Liver (tissue), 9 donors: ENCODE measurements around the gene EEF1AKMT2. TPM values are rescaled to one million over a fixed set of nuclear protein-coding genes. Genes with fewer than 3 reads are reported as not detected.

ENCODE experiments used
- DNase-seq: peaks from one replicate; pipeline ENCODE4 v3.0.0-alpha.2; 2017; ENCODE audit warnings: low spot score
- H3K27ac ChIP-seq, 2 donors: one replicate each; pipeline ENCODE4 v1.7.0; 2013; ENCODE audit warnings: inconsistent platforms in 2 of 2, low read length in 2 of 2, control low read depth in 1 of 2, low read depth in 1 of 2, mild to moderate bottlenecking in 1 of 2
- H3K27me3 ChIP-seq, 4 donors: one replicate each; pipeline versions ENCODE4 v1.6.1 to v1.7.0; 2013; ENCODE audit warnings: low read length in 3 of 4, inconsistent platforms in 1 of 4, mild to moderate bottlenecking in 1 of 4, moderate library complexity in 1 of 4; ENCODE audit not compliant: control insufficient read depth in 4 of 4, insufficient read depth in 4 of 4
- H3K36me3 ChIP-seq, 4 donors: one replicate each; pipeline versions ENCODE4 v1.6.1 to v1.7.0; 2013; ENCODE audit warnings: low read length in 3 of 4, mild to moderate bottlenecking in 3 of 4, low read depth in 1 of 4, moderate library complexity in 1 of 4; ENCODE audit not compliant: control insufficient read depth in 4 of 4, insufficient read depth in 3 of 4
- H3K4me1 ChIP-seq, 4 donors: one replicate each; pipeline versions ENCODE4 v1.6.1 to v1.7.0; 2013; ENCODE audit warnings: low read length in 3 of 4, mild to moderate bottlenecking in 3 of 4, moderate library complexity in 1 of 4; ENCODE audit not compliant: control insufficient read depth in 4 of 4, insufficient read depth in 4 of 4
- H3K4me3 ChIP-seq, 3 donors: one replicate each; pipeline versions ENCODE4 v1.6.1 to v1.7.0; 2013; ENCODE audit warnings: low read length in 3 of 3, control low read depth in 1 of 3, low read depth in 1 of 3, mild to moderate bottlenecking in 1 of 3
- H3K9ac ChIP-seq, 2 donors: one replicate each; pipeline ENCODE4 v1.7.0; 2013; ENCODE audit warnings: low read length in 2 of 2, mild to moderate bottlenecking in 2 of 2, moderate library complexity in 2 of 2, control low read depth in 1 of 2, low read depth in 1 of 2
- H3K9me3 ChIP-seq, 4 donors: one replicate each; pipeline versions ENCODE4 v1.6.1 to v1.7.0; 2013; ENCODE audit warnings: low read length in 3 of 4; ENCODE audit not compliant: control insufficient read depth in 4 of 4
- CTCF ChIP-seq: fragments of 150-350 bp; IDR thresholded peaks from 2 replicates; pipeline ENCODE4 v1.5.1; 2017; ENCODE audit warnings: improper control_type of control experiment, low read depth, low read length; ENCODE audit not compliant: missing input control
- EGR1 ChIP-seq, 2 donors: IDR thresholded peaks; 2 replicates each; pipeline ENCODE4 v1.6.1; 2016 to 2018; ENCODE audit warnings: antibody characterized with exemption in 2 of 2, low read depth in 2 of 2
- FOXA1 ChIP-seq: IDR thresholded peaks from 2 replicates; pipeline ENCODE4 v1.6.1; 2016; ENCODE audit warnings: antibody characterized with exemption
- GABPA ChIP-seq, 2 donors: IDR thresholded peaks in 1 of 2; conservative IDR thresholded peaks in 1 of 2; 2 replicates each; pipeline ENCODE4 v1.6.1; 2016; ENCODE audit warnings: antibody characterized with exemption in 2 of 2, mild to moderate bottlenecking in 1 of 2, moderate library complexity in 1 of 2
- HNF4A ChIP-seq, 2 donors: conservative IDR thresholded peaks; 2 replicates each; pipeline ENCODE4 v1.6.1; 2016; ENCODE audit warnings: antibody characterized with exemption in 2 of 2, mild to moderate bottlenecking in 2 of 2
- HNF4G ChIP-seq: IDR thresholded peaks from 2 replicates; pipeline ENCODE4 v1.6.1; 2016; ENCODE audit warnings: antibody characterized with exemption
- MAX ChIP-seq: IDR thresholded peaks from 2 replicates; pipeline ENCODE4 v1.6.1; 2016; ENCODE audit warnings: antibody characterized with exemption
- NR2F2 ChIP-seq: IDR thresholded peaks from 2 replicates; pipeline ENCODE4 v1.6.1; 2016; ENCODE audit warnings: antibody characterized with exemption
- RAD21 ChIP-seq, 2 donors: IDR thresholded peaks; 2 replicates each; pipeline ENCODE4 v1.6.1; 2016; ENCODE audit warnings: antibody characterized with exemption in 2 of 2, mild to moderate bottlenecking in 2 of 2
- RXRA ChIP-seq, 2 donors: IDR thresholded peaks; 2 replicates each; pipeline ENCODE4 v1.6.1; 2017 to 2018; ENCODE audit warnings: antibody characterized with exemption in 2 of 2, mild to moderate bottlenecking in 1 of 2
- SP1 ChIP-seq: IDR thresholded peaks from 2 replicates; pipeline ENCODE4 v1.6.1; 2018; ENCODE audit warnings: antibody characterized with exemption, mild to moderate bottlenecking
- YY1 ChIP-seq: IDR thresholded peaks from 2 replicates; pipeline ENCODE4 v1.6.1; 2016; ENCODE audit warnings: antibody characterized with exemption, mild to moderate bottlenecking
- WGBS: extraction: QIAGEN DNeasy Blood & Tissue Kit; methylation state at CpG from one replicate; pipeline ENCODE4 v1.1.7; 2013; 5-methylcytosine and 5-hydroxymethylcytosine counted together
- polyA plus RNA-seq, 2 donors: library from polyadenylated mRNA; stranded (reverse) in 1 of 2; unstranded in 1 of 2; fragments of 200-250 nt in 1 of 2; fragments of >200 nt in 1 of 2; fragmentation: Nextera tagmentation in 1 of 2; extraction: Ambion mirVana in 1 of 2; gene quantifications; one replicate each; pipeline versions ENCODE4 v1.2.1 to v1.2.3, GENCODE V29; 2013 to 2015
- total RNA-seq, 2 donors: library from RNA; depleted of rRNA; stranded (reverse); fragments of >200 nt; gene quantifications; one replicate each; pipeline ENCODE4 v1.2.3, GENCODE V29; 2014
- TF ChIP-seq, protein P1 (sequence below): IDR thresholded peaks from 2 replicates; pipeline ENCODE4 v1.6.1; 2016; ENCODE audit warnings: antibody characterized with exemption, mild to moderate bottlenecking
- TF ChIP-seq, protein P2 (sequence below): IDR thresholded peaks from 2 replicates; pipeline ENCODE4 v1.6.1; 2016; ENCODE audit warnings: antibody characterized with exemption
- donor health status: healthy.
- donor health status: healthy.
- donor health status: healthy.
- donor health status: healthy.
- donor health status: healthy.

EEF1AKMT2 gene
- total and polyA plus RNA-seq, 4 donors, result 5.9 to 12.7 (median 8.5) TPM

DNA sequence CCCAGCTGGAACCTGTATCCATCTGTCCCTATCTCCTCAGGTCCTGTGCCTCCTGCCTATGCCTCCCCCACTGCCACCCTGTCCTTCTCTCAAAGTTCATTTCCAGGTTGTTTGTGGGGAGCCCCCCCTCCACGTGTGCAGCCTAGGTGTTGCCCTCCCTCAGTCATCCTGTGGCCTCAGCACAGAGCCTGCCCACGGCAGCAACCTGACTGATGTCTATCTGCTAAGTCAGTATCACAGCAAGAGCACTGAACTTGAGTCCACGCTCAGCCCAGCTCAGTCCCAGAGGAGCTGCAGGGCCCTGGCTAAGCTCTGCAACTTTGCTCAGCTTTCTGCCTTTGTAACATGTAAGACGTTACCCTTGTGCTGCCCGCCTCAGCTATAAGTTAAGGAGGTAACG is 76.2 kb downstream of the EEF1AKMT2 start:
- H3K9ac ChIP-seq, result no peak overlapping the region
- no peak overlapping the region for H3K4me3 ChIP-seq
- no peaks in the 10 kb centered on the region for H3K27me3 ChIP-seq
- TF ChIP-seq HNF4A (conservative IDR thresholded peaks at IDR 0.05) (no peak), MAX (no peak), HNF4G (no peak), YY1 (no peak), RXRA (IDR thresholded peaks at IDR 0.05) (no peak), GABPA (IDR thresholded peaks at IDR 0.05 in 1 of 2, conservative IDR thresholded peaks at IDR 0.05 in 1 of 2) (no peak), NR2F2 (no peak), SP1 (no peak)
- TF ChIP-seq, protein P1, sequence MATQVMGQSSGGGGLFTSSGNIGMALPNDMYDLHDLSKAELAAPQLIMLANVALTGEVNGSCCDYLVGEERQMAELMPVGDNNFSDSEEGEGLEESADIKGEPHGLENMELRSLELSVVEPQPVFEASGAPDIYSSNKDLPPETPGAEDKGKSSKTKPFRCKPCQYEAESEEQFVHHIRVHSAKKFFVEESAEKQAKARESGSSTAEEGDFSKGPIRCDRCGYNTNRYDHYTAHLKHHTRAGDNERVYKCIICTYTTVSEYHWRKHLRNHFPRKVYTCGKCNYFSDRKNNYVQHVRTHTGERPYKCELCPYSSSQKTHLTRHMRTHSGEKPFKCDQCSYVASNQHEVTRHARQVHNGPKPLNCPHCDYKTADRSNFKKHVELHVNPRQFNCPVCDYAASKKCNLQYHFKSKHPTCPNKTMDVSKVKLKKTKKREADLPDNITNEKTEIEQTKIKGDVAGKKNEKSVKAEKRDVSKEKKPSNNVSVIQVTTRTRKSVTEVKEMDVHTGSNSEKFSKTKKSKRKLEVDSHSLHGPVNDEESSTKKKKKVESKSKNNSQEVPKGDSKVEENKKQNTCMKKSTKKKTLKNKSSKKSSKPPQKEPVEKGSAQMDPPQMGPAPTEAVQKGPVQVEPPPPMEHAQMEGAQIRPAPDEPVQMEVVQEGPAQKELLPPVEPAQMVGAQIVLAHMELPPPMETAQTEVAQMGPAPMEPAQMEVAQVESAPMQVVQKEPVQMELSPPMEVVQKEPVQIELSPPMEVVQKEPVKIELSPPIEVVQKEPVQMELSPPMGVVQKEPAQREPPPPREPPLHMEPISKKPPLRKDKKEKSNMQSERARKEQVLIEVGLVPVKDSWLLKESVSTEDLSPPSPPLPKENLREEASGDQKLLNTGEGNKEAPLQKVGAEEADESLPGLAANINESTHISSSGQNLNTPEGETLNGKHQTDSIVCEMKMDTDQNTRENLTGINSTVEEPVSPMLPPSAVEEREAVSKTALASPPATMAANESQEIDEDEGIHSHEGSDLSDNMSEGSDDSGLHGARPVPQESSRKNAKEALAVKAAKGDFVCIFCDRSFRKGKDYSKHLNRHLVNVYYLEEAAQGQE, result no peak
- no peak overlapping the region for H3K27ac ChIP-seq
- no peaks in the 10 kb centered on the region for H3K36me3 ChIP-seq
- no peak for DNase-seq
- H3K4me1 ChIP-seq, result peaks cover 2 to 10% (median 7%) of the 10 kb centered on the region in 4 donors
- no peaks in the 10 kb centered on the region for H3K9me3 ChIP-seq
- WGBS, result 66% methylated on average over 6 of the region's 6 CpGs

DNA sequence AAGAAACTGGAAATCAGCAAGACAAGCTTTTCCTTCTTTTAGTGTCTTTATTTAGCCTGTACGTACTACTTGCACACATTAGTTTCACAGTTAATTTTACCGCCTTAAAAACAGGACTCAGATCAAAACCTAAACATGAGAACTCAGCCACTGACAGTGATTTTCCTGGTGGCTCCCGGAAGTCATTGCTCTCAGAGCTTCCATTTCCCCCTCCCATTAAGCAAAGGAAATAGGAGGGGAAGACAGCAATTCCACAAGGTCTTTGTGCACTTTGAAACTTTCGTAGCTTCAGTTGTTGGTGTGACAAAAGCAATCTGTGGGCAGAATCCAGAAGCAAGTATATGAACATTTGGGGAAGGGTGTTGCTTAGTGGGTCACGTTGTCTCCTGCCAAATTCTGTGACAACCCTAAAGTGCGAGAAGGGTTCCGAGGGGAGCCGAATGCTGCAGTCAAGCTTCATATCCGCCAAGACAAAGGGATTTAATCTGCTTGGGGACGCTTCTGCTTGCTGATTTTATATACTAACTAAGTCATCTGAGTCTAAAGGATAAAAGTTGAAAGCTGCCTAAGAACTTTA is 77.9 kb downstream of the EEF1AKMT2 start:
- no peaks in the 10 kb centered on the region for H3K27me3 ChIP-seq
- peak overlapping the region in 1 of 2 donors; percentile 16 for H3K27ac ChIP-seq
- TF ChIP-seq EGR1 (IDR thresholded peaks at IDR 0.05; ENCODE audit: low read depth in 2 of 2) (no peak), RAD21 (IDR thresholded peaks at IDR 0.05) (no peak), SP1 (no peak), GABPA (IDR thresholded peaks at IDR 0.05 in 1 of 2, conservative IDR thresholded peaks at IDR 0.05 in 1 of 2) (peak in 1 of 2 donors; percentile 20)
- H3K4me3 ChIP-seq, result no peak overlapping the region
- H3K36me3 ChIP-seq, result no peaks in the 10 kb centered on the region
- no peaks in the 10 kb centered on the region for H3K9me3 ChIP-seq
- DNase-seq, result no peak
- no peak overlapping the region for H3K9ac ChIP-seq
- WGBS, result 65% methylated on average over 10 of the region's 10 CpGs
- H3K4me1 ChIP-seq, result peaks cover 5 to 12% (median 12%) of the 10 kb centered on the region in 4 donors

DNA sequence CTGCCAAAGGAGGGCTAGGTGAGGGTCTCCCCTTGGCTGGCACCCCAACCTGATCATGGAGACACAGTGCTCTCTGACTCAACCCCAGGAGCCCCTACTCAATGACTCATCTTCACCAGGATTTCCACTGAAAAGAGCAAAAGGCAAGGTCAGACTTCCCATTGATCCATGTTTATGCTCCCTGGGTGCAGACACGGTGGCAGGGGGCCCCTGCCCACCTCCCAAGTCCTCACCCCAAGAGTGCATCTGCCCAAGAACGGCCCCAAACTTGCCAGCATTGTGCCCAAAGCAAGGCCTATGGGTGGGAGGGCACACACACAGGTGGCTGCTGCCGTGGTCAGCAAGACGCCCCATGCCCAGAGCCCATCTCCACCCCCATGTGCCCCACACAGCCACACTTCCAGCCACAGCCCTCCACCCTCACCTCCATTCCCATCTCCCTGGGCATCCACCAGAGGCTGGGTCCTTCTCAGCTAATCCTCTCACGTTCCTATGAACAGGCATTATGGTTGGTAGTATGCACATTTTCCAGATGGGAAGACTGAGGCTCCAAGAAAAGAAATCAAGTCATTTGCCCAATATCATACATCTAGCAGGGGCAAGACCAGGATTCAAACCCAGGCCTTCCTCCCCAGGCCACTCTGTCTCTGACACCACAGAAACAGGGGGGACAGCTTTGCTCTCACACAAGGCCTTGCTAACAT is 78.8 kb downstream of the EEF1AKMT2 start:
- no peak for DNase-seq
- H3K27me3 ChIP-seq, result no peaks in the 10 kb centered on the region
- H3K9me3 ChIP-seq, result no peaks in the 10 kb centered on the region
- H3K4me1 ChIP-seq, result peaks cover 8 to 21% (median 18%) of the 10 kb centered on the region in 4 donors
- no peak overlapping the region for H3K27ac ChIP-seq
- 90% methylated on average over 5 of the region's 5 CpGs for WGBS
- no peak overlapping the region for H3K9ac ChIP-seq
- H3K36me3 ChIP-seq, result no peaks in the 10 kb centered on the region
- no peak overlapping the region for H3K4me3 ChIP-seq
- no peak for TF ChIP-seq CTCF
- TF ChIP-seq YY1, result no peak
- TF ChIP-seq NR2F2, result no peak
- TF ChIP-seq EGR1 (IDR thresholded peaks at IDR 0.05; ENCODE audit: low read depth in 2 of 2), result no peak
- no peak for TF ChIP-seq GABPA (IDR thresholded peaks at IDR 0.05 in 1 of 2, conservative IDR thresholded peaks at IDR 0.05 in 1 of 2)
- TF ChIP-seq, protein P1, result no peak
- TF ChIP-seq, protein P2, sequence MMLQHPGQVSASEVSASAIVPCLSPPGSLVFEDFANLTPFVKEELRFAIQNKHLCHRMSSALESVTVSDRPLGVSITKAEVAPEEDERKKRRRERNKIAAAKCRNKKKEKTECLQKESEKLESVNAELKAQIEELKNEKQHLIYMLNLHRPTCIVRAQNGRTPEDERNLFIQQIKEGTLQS, result no peak
- no peak for TF ChIP-seq FOXA1
